GM21737 (cell line): Measurements from ENCODE around the gene TMEM170A.

Experiments
- ATAC-seq: cut with Tn5 transposase; IDR thresholded peaks from one replicate; pipeline ENCODE4 v1.9.1; 2021; ENCODE audit warnings: mild to moderate bottlenecking, moderate library complexity; ENCODE audit not compliant: unreplicated experiment

TMEM170A gene

DNA sequence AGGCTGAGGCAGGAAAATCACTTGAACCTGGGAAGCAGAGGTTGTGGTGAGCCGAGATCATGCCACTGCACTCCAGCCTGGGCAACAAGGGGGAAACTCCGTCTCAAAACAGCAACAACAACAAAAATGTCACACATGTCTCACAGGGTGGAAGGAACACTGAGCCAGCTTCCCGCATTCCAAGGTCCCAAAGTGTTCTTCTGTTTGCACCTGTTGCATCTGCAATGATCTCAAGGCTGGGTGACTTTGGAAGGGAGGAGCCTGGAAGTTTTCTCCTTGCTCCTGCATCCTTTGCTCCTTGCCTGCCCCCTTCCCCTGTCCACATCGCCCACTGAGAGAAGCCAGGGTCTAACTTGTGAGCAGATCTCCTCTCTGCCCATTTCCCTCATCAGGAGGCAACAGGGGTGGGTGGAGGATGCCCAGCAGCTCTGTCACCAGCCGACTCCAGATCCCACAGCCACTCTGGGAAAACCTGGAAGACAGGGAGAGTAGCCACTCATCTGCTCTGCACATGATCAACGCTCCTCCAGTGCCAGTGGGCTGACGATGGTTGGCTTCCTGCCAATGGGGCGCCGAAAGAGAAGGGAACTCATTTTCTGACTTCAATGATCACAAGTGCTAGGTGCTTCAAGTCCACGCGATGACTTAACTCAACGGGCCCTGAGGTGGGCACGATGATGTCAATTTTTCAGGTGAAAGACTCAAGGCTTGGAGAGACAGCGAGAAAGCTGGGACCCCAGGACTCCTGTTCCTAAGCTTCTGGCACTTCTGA is 18.1 kb upstream of the TMEM170A start:
- no peak for ATAC-seq

DNA sequence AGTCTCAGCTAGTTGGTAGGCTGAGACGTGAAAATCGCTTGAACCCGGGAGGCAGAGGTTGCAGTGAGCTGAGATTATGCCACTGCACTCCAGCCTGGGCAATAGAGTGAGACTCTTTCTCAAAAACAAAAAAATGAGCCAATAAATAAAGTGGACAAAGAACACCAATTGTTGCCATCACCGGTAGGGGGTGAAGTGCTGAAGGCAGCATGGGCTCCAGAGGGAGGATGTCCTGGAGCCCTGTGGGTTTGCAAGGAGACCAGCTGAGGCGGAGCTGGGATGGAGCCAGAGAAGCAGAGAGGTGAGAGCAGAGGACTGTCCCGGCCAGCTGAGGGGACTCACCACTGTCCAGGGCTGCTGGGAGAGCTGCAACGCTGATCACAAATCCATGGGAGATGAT is 17.0 kb upstream of the TMEM170A start:
- no peak for ATAC-seq

DNA sequence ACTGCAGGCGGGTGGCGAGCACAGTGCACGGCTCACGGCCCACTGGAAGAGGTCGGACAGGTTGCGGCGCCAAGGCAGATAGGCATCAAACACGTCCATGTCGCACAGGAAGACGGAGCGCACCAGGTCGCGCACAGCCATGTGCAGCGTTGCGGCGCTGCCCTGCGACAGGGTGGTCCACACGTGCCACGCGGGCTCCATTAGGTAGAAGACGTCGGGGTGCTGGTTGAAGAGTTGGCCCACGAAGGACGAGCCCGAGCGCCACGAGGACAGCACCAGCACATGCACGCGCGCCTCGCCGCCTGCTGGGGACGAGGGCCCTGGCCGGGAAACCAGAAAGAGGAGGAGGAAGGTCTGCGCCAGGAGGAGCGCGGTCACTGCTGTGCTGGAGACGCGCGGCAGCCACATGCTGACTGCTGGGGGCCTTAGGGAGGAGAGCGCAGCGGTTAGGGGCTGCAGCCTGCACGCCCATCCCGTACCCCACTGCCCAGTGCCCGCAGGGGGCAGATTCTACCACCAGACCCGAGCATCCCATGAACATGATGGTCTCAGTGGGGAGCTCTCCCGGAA is 15.0 kb upstream of the TMEM170A start:
- ATAC-seq, result no peak

DNA sequence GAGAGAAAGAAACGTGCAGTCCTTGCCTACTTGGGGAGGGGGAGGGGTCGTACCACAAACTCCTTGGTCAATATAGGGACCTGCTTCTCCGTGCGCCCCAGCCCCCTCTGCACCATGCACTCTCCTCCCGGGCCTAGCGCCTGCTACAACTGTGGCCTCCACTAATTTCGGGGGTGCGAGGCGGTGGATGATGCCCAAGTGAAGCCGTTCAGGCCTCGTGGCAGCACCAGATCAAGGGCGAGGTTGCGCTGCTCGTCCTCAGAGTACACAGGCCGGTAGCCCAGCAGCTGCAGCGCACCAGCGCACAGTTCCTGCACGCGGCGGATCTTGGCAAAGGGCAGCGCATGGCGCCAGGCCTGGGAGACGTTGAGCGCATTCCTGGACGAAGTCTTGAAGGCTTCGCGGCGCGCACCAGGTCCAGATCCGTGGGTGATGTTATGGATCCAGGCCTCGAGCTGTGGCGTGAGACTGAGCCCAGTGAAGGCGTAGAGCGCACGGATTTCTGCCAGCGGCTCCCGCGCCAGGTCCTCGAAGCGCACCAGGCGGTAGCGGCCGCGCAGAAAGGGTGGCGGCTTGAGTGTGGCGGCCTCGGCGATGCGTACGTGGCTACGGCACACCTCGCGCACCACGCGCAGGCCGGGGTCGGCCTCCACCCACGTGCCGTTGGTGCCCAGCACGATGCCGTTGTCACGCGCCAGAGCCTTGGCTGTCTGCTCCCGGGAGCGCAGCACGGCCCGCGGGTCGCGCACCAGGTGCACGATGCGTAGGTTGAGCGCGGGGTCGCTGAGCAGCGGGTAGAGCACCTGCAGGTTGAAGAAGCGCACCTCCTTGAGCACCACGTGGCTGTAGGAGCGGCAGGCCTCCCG is 14.2 kb upstream of the TMEM170A start:
- no peak for ATAC-seq

DNA sequence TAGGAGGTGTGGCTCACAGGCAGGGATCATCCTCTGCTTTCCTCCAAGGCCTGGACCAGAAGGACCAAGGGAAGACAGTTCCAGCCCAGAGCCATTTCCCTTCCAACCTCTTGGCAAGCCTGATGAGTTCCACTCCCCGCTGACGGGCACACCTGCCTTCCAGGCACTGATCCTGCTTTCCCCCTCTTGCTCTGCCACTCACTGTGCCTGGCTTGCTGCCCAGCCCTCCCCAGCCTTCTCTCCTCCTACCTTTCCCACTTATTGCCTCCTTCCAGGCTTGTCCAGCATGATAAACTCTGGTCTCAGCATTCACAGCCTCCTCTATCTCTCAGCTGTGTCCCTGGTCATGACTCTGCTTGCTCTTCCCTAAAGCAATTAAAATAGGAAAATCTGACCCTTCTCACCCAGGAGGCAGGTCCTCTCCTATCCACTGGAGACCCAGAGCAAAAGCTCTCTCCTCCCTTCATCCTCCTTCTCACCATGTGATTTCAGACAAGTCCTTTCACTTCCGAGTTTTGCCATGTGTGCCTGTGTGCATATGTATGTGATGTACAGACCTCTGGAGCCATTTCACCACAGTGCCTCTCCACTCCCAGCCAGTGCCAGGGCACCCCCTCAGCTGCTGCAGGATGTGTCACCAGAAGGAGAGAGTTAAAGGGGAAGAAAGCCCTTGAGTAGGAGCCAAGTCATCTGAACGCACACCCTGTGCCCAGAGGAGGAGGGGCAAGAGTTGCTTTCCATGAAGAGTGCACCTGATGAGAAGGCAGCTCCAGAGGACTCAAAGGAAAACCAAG is 13.4 kb upstream of the TMEM170A start:
- ATAC-seq, result no peak

DNA sequence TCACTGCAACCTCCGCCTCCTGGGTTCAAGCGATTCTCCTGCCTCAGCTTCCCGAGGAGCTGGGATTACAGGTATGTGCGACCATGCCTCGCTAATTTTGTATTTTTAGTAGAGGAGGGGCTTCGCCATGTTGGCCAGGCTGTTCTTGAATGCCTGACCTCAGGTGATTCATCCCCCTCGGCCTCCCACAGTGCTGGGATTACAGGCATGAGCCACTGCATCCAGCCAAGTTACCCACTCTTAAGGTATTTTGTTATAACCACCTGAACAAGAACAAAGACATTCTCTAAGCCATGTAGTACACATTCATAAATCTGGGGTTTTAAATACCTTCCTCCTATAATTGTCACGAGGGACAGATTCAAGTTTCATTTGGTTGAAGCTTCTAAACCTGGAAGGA is 12.3 kb upstream of the TMEM170A start:
- ATAC-seq, result no peak

DNA sequence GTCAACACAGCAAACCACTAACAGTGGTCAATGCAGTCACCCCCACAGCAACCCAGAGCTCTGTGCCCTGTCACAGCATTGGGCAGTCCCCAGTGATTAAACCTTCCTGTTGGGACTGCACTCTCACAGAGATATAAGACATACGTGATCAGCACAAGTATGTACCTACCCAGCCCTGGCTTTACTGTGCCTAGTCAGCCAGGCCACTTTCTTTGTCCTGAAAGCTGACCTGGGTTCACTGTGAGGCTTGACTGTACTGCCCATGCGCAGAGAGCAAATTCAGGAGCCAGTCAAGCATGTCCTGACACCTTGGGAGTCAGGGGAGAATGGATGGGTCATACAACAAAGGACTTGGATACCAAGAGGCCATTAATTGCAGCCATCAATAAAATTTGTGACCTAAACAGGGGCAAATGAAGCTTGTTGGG is 10.9 kb upstream of the TMEM170A start:
- ATAC-seq, result no peak

DNA sequence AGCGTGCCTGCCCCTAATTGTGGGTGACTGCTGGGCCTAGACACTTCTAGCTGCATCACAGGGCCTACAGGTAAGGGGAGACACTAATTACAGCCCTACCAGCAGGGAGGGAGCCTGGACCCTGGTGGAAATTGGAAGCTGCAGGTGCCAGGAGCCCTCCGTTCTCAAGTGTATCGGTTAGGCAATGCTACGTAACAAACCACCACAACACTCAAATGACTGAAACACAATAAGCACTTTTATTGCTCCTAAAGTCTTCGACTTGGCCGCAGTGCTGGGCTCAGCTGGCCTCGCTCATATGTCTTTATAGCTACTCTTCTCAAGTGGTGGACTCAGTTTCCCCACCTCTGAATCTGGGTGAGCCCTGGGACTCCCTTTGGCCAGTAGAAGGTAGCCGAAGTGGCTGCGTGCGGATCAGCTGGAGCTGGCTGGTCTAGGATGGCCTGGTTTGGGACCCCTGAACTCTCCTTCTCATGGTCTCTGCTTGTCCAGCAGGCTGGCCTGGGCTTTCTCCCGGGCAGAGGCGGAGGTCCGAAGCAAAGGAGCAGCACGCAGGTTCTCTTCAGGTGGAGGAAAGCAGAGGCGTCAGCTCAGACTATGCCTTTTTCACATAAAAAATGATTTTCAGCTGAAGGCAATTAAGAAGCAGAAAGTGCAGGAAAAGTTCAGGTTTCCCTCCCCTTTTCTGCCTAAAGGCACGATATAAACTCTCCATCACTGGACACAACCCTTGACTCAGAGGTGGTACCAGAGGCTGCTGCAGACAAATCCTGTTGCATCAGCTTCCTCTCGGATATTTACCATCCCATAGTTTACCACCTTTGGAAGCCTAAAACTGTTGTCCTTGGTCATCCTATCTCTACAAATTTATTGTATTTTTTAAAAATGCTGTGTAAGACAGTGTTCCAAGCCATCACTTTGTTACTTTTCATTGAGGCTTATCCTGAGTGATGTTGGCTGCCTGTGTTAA is 8.7 kb upstream of the TMEM170A start:
- no peak for ATAC-seq

DNA sequence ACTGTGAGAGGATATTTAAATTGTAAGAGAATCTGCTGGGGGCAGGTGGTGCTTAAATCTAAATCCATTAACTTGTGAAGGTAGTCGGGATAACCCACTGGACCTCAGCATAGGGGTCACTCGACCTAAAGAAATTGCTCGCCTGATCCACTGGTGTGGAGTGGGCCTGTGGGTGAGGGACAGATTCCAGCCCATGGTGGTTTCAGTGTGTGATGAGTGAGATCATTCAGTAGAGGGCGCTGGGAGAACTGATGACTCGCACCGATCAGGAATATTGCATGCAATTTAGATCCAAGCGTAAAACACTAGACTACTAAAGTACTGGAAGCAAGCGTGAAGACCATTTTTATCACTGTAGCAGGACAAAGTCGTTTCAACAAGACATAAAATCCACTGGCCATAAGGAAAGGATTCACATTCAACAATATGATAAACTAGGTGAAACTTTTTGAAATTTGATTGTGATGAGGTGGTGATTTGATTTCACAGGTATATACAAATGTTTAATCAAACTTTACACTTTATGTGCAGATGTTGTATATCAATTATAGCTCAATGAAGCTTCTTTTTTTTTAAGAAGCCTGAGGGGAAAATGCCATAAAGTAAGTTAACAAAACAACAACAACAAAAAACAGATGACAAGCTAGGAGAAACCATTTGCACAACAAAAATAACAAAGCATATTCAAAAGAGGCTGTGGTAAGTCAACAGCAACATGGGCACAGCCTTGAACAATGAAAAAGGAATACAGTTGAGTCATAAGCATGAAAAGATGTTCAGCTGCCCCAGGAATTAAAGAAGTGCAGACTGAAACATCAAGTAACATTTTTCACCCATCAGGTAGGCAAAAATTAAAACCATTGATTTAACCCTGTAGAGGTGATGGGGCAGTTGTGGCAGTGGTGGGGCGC is 7.5 kb upstream of the TMEM170A start:
- ATAC-seq, result no peak

DNA sequence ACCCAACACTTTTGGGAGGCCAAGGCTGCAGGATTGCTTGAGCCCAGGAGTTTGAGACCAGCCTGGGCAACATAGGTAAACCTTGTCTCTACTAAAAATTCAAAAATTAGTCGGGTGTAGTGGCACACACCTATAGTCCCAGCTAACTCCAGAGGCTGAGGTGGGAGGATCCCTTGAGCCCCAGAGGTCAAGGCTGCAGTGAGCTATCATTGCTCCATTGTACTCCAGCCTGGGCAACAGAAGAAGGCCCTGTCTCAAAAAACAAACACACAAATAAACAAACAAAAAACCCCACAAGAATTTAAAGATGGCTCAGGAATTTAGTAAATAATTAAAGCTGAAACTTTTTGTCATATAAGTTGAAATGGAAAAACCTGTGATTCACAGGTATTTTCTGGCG is 2.3 kb upstream of the TMEM170A start:
- no peak for ATAC-seq

DNA sequence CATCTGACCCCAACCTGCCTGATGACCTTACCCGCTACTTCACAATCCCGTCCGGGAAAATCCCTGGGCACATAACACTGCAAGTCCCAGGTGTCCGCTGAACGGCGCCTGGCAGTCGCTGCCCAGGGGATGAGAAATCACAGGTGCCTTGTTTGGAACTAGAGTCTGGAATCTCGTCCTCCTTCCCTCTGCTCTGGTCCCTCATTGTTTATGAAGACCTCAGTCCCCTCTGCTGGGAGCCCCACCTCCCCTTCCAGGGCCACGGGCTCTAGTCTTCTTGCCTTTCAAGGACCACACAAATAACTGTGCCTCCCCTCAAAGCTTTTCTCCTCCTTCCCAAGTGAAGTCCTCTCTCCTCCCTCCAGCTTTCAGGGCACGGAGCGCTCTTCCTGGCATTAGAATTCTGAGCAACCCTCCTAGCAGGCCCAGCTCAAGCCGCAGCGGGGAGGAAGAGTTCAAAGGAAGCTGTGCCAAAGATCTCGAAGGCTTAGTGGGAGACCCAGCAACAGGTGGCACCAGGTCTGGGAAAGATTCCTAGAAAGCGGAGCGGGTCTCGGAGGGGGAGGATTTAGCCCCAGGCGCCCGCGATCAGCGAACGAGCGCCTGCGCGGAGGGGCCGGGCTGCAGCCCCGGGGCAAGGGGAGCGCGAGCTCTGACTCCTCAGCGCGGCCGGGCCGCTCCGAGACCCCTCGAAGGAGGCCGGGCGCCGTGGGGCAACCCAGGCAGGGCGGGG is 934 bp downstream of the TMEM170A start:
- peak; percentile 16 for ATAC-seq

DNA sequence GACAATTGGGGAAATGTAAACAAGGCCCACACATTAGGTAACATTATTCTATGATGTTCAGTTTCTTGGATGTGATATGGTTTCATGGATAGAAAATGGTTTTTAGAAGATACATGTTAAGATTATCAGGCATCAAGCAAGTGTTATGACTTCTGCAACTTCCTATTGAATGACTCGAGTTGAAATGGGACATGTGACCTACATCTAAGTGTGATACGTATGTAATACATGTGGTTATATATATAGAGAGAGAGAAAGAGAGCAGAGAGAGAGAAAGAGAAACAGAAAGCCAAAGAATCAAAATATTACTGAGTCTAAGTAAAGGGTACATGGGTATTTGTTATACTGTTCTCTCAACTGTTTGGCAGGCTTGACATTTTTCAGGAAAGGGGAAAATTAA is 1.7 kb downstream of the TMEM170A start:
- ATAC-seq, result no peak

DNA sequence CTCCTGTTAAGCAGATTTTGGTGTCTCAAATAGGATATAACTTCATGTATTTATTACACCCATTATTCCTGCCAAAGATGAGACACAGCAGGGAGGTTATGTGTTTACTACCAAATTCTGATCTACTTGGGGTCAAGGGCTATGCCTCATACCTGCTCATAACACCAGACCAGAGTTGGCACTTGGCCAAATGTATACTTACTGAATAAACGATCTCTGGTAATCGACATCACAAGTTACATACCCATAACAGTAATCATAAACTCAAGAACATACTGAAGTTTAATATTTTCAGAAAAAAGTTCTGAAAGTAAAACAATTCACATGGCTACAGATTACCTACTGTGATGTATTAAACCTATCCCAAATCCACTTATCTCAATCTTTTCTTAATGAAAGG is 2.9 kb downstream of the TMEM170A start:
- no peak for ATAC-seq

DNA sequence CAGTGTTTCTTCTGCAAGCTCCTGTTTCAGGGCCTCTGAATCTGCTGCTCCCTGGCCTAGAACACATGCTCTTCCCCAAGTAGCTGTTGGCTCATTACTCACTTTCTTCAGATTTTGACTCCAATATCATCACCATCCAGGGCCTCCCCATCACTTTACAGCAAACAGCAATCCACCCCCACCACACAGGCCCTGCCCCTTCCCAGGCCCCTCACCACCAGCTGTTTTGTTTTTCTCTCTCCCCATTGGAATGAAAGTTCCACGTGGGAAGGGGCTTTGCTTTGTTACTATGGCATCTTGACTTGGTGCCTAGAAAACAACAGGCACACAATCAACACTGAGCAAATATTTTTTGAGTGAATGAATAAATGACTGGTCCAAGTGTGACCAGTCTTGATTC is 4.0 kb downstream of the TMEM170A start:
- ATAC-seq, result no peak

DNA sequence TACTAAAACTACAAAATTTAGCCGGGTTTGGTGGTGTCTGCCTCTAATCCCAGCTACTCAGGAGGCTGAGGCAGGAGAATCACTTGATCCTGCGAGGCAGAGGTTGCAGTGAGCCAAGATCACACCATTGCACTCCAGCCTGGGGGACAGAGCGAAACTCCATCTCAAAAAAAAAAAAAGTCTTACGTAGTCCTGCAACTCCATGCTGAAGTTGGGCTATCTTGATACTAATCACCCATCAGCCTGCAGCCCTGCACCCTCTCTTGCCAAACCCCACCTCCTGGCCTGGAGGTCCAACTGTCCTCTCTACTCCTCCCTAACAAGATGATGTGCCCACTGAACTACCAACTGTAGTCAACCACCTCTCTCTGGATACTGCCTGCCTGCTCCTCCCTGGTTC is 4.8 kb downstream of the TMEM170A start:
- no peak for ATAC-seq

DNA sequence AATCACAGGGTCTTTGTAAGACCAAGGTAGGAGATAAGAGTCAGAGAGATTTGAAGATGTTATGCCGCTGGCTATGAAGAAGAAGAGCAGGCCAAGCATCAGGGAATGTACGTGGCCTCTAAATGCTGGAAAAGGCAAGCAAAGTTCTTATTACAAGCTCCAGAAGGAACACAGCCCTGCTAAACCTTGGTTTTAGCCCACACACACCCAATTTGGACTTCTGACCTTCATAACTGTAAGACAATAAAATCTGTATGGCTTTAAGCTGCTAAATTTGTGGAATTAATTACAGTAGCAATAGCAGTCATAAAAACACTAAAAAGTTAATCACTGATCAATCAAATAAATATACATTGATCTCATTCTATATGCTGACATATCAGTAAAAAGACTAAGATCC is 6.0 kb downstream of the TMEM170A start:
- ATAC-seq, result no peak

DNA sequence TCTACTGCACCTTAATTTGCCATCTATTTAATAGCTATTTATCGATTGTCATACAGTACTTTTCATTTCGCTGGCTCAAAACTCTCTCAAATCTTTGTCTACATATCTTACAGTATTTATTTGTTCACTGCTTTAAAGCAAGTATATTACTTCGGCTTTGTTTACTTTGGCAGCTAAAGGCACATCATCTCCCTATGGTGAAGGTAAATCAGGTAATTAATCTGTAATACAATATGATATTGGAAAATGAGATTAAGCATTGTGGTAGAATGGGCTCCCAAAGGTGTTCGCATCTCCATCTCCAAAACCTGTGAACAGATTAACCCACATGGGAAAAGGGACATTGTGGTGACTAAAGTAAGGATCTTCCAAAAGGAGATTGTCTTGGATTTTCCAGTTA is 6.5 kb downstream of the TMEM170A start:
- no peak for ATAC-seq

DNA sequence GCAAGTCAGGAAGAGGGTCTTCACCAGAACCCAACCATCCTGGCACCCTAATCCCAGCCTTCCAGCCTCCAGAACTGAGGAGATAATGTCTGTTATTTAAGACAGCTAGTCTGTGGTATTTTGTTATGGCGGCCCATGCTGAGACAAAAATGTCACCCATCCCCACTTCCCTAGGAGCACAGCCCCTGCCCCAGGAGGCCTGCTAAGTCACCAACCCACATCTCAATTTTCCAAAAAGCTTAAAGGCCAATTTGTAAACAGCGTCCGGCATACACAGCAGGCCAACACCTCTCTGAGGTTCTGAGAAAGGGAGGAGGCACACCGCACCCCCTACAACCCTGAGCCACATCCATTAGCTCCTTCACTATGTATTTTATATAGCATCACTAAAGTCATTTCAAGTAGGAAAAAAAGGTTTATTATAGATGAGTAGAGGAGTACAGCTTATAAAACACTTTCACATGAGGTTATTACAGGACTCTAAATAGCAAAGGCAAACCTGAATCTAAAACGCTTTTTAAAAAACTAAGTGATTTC is 6.9 kb downstream of the TMEM170A start:
- ATAC-seq, result no peak
